Measurements from ENCODE around the gene ELAC1.
A peak's percentile ranks its signal among the peaks of the same experiment; 100 is the strongest.

Gene ELAC1

DNA sequence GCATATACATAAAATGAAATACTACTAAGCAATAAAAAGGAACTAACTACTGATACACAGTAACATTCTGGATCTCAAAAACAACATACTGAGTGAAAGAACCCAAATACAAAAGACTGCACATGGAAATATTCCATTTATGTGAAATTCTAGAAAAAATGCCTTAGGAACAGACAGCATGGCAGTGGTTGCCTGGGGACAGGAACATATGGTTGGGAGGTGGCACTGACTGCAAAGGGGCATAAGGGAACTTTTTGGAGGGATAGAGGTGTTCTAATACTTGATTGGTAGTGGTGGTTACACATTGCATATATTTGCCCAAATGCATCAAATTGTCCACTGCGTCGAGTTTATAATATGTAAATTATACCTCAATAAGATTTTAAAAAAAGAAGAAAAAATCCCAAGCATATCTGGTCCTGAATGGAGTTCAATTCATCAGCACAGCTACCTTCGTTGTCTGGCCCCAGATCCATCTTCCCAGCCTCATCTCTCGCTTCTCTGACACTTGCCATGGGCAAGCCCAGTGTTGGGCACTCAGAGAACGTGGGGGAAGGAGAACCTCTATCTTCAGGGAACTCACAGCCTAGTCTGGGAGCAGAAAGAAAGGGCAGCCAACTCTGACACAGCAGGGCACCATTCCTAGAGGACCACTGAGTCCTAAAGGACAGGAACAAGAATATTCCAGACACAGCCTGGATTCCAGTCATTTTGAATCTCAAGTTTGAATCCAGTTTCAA lies 53.6 kb downstream of the ELAC1 start:
- no peak for DNase-seq

DNA sequence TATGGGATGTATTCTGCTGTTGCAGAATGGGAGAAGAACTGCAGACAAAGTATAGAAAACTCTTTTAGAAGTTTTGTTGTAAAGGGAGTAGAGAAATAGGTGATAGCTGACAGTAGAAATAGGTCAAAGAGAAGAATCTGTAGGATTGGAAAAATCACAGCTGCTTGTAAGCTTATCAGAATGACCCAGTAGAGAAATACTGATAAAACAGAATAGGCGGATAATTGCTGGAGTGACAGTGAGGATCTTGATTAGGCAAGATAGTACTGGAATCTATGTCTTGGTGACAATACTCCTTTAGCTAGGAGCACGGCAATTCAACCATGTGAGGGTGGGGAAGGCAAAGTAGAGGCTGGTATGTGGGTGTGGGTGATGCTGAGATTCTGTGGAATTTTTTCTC lies 57.7 kb downstream of the ELAC1 start:
- DNase-seq, result no peak

DNA sequence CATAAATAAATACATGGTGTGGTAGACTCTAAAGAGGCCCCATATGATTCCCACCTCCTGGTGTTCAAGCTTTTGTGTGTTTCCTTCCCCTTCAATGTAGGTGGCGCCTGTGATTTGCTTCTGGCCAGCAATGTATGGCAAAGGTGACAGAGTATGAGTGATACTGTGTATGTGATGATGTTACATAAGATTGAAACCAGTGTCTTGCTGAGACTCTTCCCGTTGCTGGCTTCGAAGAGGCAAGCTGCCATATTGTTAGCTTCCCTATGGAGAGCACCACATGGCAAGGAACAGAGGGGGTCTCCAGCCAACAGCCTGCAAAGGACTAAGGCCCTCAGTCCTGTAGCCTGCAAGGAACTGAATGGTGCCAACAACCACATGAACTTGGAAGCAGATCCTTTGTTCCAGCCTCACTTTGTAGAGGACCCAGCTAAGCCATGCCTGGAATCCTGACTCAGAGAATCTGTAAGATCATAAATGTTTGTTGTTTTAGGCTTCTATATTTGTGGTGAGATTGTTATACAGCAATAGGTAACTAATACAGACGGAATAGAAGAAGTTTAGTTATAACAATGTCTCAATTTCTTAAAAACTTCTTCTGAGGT lies 60.5 kb downstream of the ELAC1 start:
- peak; percentile 77 for DNase-seq

DNA sequence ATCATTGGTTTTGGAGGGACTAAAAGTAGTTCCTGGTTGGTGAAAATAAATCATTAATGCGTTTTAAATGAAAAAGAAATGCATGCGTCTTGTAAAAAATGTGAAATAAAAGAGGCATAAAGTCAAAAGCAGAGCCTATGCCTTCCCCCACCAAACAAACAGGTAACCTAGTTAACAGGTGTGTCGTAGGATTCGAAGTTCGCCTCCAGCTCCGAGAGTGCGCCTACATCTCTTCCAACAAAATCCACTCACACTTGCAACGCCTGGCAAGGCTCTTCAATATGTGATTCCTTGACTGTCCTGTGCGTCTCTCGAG lies 61.5 kb downstream of the ELAC1 start:
- DNase-seq, result no peak

DNA sequence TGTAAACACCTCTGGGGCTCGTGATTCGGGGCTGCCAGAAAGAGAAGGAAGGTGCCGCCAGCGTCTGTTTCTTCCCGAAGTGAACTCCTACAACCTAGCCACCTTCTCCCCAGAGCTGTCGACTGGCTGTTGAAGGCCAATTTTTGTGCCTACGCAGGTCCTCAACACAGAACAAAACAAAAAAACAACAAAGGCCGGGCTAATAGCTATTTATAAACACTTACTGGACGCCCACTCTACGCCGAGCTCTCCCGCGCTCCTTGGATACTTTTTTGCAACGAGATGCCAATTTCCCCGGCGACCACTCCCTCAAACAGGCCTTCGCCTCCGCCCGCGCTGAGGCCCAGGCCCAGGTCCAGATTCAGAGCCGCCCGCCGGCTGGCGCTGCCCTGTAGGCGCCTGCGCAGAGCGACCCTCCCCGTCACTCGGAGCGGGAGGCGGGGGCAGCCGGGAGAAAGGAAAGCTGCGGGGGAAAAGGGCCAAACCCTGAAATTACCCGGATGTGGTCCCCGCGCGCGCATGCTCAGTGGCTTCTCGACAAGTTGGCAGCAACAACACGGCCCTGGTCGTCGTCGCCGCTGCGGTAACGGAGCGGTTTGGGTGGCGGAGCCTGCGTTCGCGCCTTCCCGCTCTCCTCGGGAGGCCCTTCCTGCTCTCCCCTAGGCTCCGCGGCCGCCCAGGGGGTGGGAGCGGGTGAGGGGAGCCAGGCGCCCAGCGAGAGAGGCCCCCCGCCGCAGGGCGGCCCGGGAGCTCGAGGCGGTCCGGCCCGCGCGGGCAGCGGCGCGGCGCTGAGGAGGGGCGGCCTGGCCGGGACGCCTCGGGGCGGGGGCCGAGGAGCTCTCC lies 62.1 kb downstream of the ELAC1 start, which contains the start of gene SMAD4:
Gene SMAD4, plus strand, starts transcription at position 520 of the 843 bp plus-strand sequence. CDS start 16,834 bp downstream, outside the sequence.
- DNase-seq, result peak; percentile 96

DNA sequence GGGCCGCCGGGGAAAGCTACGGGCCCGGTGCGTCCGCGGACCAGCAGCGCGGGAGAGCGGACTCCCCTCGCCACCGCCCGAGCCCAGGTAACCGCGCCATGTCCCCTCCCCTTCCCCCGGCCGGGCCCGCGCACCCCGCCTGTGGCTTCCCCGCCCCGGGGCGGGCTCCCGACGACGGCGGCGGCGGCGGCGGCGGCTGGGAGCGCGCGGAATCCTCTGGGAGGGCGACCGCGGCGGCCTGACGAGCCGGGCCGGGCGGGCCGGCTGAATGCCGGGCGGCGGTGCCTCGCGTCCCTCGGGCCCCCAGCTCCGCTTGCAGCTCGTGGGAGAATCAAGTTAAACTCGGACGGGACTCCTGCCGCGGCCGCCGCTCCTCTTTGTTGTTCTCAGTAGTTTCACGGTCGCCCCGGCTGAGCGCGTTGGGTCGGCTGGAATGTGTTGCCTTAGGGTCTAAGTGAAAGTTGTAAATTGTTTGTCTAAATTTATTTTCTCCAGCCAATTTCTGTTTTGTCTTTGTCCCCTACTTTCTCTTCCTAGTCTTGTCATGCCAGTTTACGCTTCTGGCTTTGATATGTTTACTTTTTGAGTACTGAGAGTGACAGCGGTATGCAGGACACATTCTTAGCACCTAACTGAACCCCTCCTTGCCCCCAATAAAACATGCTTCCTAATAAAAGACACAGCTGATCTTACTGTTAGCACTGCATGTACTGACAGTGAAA lies 62.9 kb downstream of the ELAC1 start:
- peak; percentile 69 for DNase-seq

DNA sequence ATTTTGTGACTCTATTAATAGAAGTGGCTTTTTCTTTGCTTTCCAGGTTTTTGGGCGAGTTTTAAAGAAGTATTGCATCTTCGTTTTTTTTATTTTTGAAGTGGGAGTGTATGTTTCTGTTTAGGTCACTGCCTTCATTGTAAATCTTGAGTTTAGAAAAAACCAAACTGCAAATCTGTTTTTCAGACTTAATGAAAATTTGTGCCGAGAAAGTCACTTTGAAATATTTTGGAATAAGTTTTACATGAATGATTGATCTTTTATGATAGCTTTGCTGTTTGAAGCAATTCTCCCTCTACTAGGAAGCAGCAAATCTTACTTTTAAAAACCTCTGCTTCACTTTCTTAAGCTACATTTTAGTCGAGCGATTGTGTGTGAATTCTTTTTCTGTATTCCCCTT lies 64.4 kb downstream of the ELAC1 start:
- DNase-seq, result no peak

DNA sequence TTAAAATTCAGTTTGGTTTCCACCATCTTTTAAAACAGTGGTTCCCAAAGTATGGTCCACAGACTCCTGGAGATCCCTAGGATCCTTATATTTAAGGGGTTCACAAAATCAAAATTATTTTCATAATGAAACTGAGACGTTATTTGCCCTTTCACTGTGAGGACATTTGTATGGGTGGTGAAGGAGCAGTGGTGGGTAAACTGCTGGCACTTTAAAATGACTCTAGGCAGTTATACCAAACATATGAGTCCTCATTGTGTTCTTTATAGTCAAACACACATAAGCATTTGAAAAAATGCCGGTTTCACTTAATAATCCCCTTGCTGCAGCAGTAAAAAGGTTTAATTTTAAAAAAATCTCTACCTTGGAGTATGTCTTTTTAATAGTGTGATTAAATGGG lies 69.4 kb downstream of the ELAC1 start:
- no peak for DNase-seq
